HG02571 (cell line): ENCODE results near the gene F7.

ENCODE experiments used
- ATAC-seq: cut with Tn5 transposase; IDR thresholded peaks from one replicate; pipeline ENCODE4 v1.9.1; 2021; ENCODE audit warnings: mild to moderate bottlenecking, moderate library complexity; ENCODE audit not compliant: unreplicated experiment

The F7 gene

GRCh38 chr13:113166681-113167080 lies 61.1 kb downstream of the F7 start:
- ATAC-seq: no peak

DNA sequence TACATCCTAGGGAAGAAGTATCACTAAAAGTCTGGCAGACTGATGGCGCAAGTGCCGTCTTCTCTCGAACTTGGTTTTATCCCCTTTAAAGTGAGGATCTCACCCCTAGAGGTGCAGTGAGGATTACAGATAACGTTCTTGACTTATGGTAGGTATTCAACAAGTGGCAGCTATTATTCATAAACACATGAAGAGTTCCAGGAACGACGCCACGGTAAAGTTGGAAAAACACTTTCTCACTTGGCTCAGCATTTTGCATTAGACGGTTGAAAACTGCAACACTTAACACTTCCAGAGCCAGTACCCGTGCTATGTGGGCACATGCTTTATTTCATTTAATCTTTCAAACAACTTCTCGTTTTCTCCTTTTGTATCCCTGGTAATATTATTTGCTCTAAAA lies 61.6 kb downstream of the F7 start:
- no peak for ATAC-seq

- no peak for ATAC-seq
These were observed 62.0 kb downstream of the F7 start for GRCh38 chr13:113167575-113167974.

DNA sequence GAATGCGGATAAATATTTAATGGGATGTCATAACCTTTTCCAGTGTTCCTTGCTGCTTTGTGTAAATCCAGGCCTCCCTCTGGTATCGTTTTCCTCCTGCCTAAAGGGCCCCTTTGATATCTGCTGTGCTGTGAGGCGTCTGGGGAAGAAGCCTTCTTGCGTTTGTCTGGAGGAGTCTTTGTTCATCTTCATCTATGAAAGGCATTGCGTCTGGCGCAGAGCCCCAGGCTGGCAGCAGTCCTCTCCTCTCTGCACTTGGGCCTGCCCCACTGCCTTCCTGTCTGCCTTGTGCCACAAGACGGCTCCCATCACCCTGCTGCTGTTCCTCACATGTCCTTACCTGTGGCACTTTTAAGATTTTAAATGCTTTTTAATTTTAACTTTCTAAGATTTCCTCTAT lies 62.6 kb downstream of the F7 start:
- ATAC-seq: no peak

GRCh38 chr13:113169277-113170272 lies 64.0 kb downstream of the F7 start:
- ATAC-seq: no peak
